Keratinocyte (primary cell): ENCODE results near the gene PODN. TPM values are rescaled to one million over a fixed set of nuclear protein-coding genes. Genes with fewer than 3 reads are reported as not detected.

Experiments used
- DNase-seq: peaks from one replicate; pipeline ENCODE4 v3.0.0-alpha.2; 2011; ENCODE audit warnings: low read depth, missing footprints, low spot score
- FAIRE-seq: peaks from 2 replicates; lab custom pipeline; 2011; peaks lifted over from hg19 to GRCh38; lab: Jason Lieb, UNC
- H2AFZ ChIP-seq: 2 replicates; pipeline ENCODE4 v1.6.0; 2012; ENCODE audit warnings: low read length, control low read depth, inconsistent platforms; ENCODE audit not compliant: control insufficient read depth
- H3K27ac ChIP-seq: 2 replicates; pipeline ENCODE4 v1.5.1; 2011; ENCODE audit warnings: low read length; ENCODE audit not compliant: control insufficient read depth, insufficient read depth
- H3K27me3 ChIP-seq: 3 replicates; pipeline ENCODE4 v1.6.0; 2011; ENCODE audit warnings: low read length; ENCODE audit not compliant: control insufficient read depth, insufficient read depth; ENCODE audit errors: extremely low read depth
- H3K36me3 ChIP-seq, 2 experiments: 2 replicates in 1 of 2; 3 replicates in 1 of 2; pipeline ENCODE4 v1.5.1; 2011; ENCODE audit warnings: low read length in 2 of 2, mild to moderate bottlenecking in 1 of 2; ENCODE audit not compliant: control insufficient read depth in 2 of 2, insufficient read depth in 2 of 2; ENCODE audit errors: extremely low read depth in 1 of 2
- H3K4me1 ChIP-seq: 3 replicates; pipeline ENCODE4 v1.5.1; 2011; ENCODE audit warnings: low read length; ENCODE audit not compliant: control insufficient read depth, insufficient read depth; ENCODE audit errors: extremely low read depth
- H3K4me2 ChIP-seq: 3 replicates; pipeline ENCODE4 v1.6.0; 2011; ENCODE audit warnings: low read depth, low read length; ENCODE audit not compliant: control insufficient read depth, insufficient read depth; ENCODE audit errors: extremely low read depth
- H3K4me3 ChIP-seq, 3 experiments: fragments of 200-600 bp in 1 of 3; sonication (generic) in 1 of 3; 2 replicates in 2 of 3; 3 replicates in 1 of 3; pipeline ENCODE4 v1.5.1; 2011 to 2016; ENCODE audit warnings: low read length in 3 of 3, mild to moderate bottlenecking in 3 of 3, control low read depth in 2 of 3, inconsistent platforms in 1 of 3, low read depth in 1 of 3, mixed read lengths in 1 of 3, mixed run types in 1 of 3, moderate library complexity in 1 of 3; ENCODE audit not compliant: control insufficient read depth in 2 of 3, insufficient read depth in 2 of 3; ENCODE audit errors: extremely low read depth in 1 of 3
- H3K79me2 ChIP-seq: 2 replicates; pipeline ENCODE4 v1.6.0; 2012; ENCODE audit warnings: low read length; ENCODE audit not compliant: control insufficient read depth, insufficient read depth
- H3K9ac ChIP-seq: 3 replicates; pipeline ENCODE4 v1.6.0; 2011; ENCODE audit warnings: low read length; ENCODE audit not compliant: control insufficient read depth, insufficient read depth; ENCODE audit errors: extremely low read depth
- H3K9me1 ChIP-seq: 3 replicates; pipeline ENCODE4 v1.6.0; 2011; ENCODE audit warnings: low read length; ENCODE audit not compliant: control insufficient read depth, insufficient read depth; ENCODE audit errors: extremely low read depth
- H3K9me3 ChIP-seq: 2 replicates; pipeline ENCODE4 v1.5.1; 2012; ENCODE audit warnings: low read depth, low read length; ENCODE audit not compliant: control insufficient read depth
- H4K20me1 ChIP-seq: 3 replicates; pipeline ENCODE4 v1.6.0; 2011; ENCODE audit warnings: low read length; ENCODE audit not compliant: control insufficient read depth, insufficient read depth; ENCODE audit errors: extremely low read depth
- EZH2 ChIP-seq: IDR thresholded peaks from one replicate; pipeline ENCODE4 v1.6.1; 2012; ENCODE audit warnings: inconsistent platforms, mild to moderate bottlenecking, low read length, moderate library complexity
- dilution Hi-C: fragments of 300-500 bp; cut with MboI; formaldehyde crosslinking; loops from one replicate; pipeline ENCODE4 v1.7.0; 2020; ENCODE audit warnings: low sequenced_read_pairs; ENCODE audit not compliant: extremely low pct_ligation_motif_present
- polyA plus RNA-seq, 5 experiments: library from polyadenylated mRNA; depleted of rRNA in 3 of 5; stranded (reverse) in 3 of 5; stranded (forward) in 1 of 5; unstranded in 1 of 5; fragments of >200 nt; gene quantifications; 1 replicate in 1 of 5; 2 replicates in 3 of 5; 3 replicates in 1 of 5; pipeline versions ENCODE4 v1.2.1 to v1.2.3, GENCODE V29; 2011 to 2012; ENCODE audit warnings: missing spikeins in 2 of 5, low read depth in 1 of 5, low replicate concordance in 1 of 5
- TF ChIP-seq, protein P1 (sequence below), 3 experiments: IDR thresholded peaks in 1 of 3; conservative IDR thresholded peaks in 1 of 3; optimal IDR thresholded peaks in 1 of 3; 2 replicates in 2 of 3; 3 replicates in 1 of 3; pipeline versions ENCODE3 to v1.5.1; 2011; ENCODE audit warnings: low read length in 3 of 3, mild to moderate bottlenecking in 3 of 3, moderate library complexity in 2 of 3, control low read depth in 1 of 3, inconsistent platforms in 1 of 3; ENCODE audit not compliant: insufficient read depth in 2 of 3; ENCODE audit errors: extremely low read depth in 1 of 3

PODN gene
- polyA plus RNA-seq, 1 donor (not counting 4 experiments of a cell fraction or from before 2014, with no cell fraction given): not detected

DNA sequence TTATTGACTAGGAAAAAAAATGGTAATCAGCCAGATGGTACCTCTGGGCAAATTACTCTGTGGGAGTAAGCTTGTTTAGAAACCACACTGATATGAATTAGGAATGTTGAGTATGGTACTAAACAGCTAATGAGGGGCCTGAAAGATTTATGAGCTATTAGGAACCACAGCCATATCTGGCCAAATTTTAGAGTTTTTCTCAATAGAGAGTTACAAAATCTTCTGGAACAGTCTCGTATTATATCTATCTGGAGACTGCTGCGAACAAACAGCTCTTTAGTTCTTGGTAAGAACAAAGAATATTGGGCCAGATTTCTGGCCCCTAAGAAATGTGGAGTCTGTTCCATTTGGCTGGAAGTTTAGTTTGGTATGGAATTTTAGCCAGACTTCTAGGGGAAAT is 4.9 kb upstream of the PODN start:
- no peak overlapping the region for H3K9ac ChIP-seq
- dilution Hi-C loops: no loop called here
- no peak overlapping the region for H2AFZ ChIP-seq
- peaks cover 24% of the 10 kb centered on the region for H3K27me3 ChIP-seq
- no peak overlapping the region for H3K4me3 ChIP-seq
- H3K4me2 ChIP-seq: no peak overlapping the region
- DNase-seq (no peak), FAIRE-seq (no peak)
- H3K9me3 ChIP-seq: no peaks in the 10 kb centered on the region
- no peaks in the 10 kb centered on the region for H3K4me1 ChIP-seq
- no peaks in the 10 kb centered on the region for H3K9me1 ChIP-seq
- H3K27ac ChIP-seq: no peak overlapping the region
- H4K20me1 ChIP-seq: no peaks in the 10 kb centered on the region
- TF ChIP-seq, protein P1, sequence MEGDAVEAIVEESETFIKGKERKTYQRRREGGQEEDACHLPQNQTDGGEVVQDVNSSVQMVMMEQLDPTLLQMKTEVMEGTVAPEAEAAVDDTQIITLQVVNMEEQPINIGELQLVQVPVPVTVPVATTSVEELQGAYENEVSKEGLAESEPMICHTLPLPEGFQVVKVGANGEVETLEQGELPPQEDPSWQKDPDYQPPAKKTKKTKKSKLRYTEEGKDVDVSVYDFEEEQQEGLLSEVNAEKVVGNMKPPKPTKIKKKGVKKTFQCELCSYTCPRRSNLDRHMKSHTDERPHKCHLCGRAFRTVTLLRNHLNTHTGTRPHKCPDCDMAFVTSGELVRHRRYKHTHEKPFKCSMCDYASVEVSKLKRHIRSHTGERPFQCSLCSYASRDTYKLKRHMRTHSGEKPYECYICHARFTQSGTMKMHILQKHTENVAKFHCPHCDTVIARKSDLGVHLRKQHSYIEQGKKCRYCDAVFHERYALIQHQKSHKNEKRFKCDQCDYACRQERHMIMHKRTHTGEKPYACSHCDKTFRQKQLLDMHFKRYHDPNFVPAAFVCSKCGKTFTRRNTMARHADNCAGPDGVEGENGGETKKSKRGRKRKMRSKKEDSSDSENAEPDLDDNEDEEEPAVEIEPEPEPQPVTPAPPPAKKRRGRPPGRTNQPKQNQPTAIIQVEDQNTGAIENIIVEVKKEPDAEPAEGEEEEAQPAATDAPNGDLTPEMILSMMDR (optimal IDR thresholded peaks at IDR 0.05 in 1 of 3, IDR thresholded peaks at IDR 0.05 in 1 of 3, conservative IDR thresholded peaks at IDR 0.05 in 1 of 3; ENCODE audit: extremely low read depth in 1 of 3, insufficient read depth in 2 of 3, low read length in 3 of 3): no peak
- TF ChIP-seq EZH2: no peak
- no peaks in the 10 kb centered on the region for H3K79me2 ChIP-seq
- peaks cover 0 to 3% of the 10 kb centered on the region in 2 experiments for H3K36me3 ChIP-seq

DNA sequence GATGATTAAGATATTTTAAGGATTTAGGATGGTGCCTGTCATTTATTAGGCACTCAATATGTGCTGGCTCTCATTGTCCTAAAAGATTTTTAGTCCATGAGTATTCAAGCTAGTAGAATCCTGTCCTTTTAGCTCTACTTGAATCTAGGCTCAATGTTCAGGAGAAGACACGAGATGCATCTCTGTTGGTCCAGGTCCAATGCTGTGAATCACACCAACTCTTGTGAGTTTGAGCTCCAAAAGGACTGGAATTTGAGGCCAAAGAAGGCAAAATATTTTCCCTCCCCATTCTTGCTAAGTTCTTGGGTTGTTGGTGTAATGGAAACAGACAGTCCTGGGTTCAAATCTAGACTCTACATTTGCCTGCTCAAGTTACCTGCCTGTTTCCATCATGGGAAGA is 1.4 kb upstream of the PODN start:
- H3K27ac ChIP-seq: no peak overlapping the region
- dilution Hi-C loops: no loop called here
- no peak overlapping the region for H3K9ac ChIP-seq

More for the DNA sequence above, 1.4 kb upstream of the PODN start:
- TF ChIP-seq, protein P1 (optimal IDR thresholded peaks at IDR 0.05 in 1 of 3, IDR thresholded peaks at IDR 0.05 in 1 of 3, conservative IDR thresholded peaks at IDR 0.05 in 1 of 3; ENCODE audit: extremely low read depth in 1 of 3, insufficient read depth in 2 of 3, low read length in 3 of 3): no peak
- TF ChIP-seq EZH2: no peak
- H3K9me3 ChIP-seq: no peaks in the 10 kb centered on the region
- no peak for FAIRE-seq
- no peaks in the 10 kb centered on the region for H4K20me1 ChIP-seq
- peaks cover 53% of the 10 kb centered on the region for H3K27me3 ChIP-seq
- no peak overlapping the region for H3K4me3 ChIP-seq
- no peaks in the 10 kb centered on the region for H3K4me1 ChIP-seq
- no peak overlapping the region for H2AFZ ChIP-seq
- no peaks in the 10 kb centered on the region for H3K79me2 ChIP-seq
- no peaks in the 10 kb centered on the region for H3K9me1 ChIP-seq
- no peak for DNase-seq
- H3K4me2 ChIP-seq: no peak overlapping the region
- no peaks in the 10 kb centered on the region for H3K36me3 ChIP-seq
